Stomach (tissue), 9 donors: ENCODE measurements around the gene NUP210. TPM values are rescaled to one million over a fixed set of nuclear protein-coding genes. Genes with fewer than 3 reads are reported as not detected.

ENCODE experiments used
- DNase-seq, 2 donors: peaks; one replicate each; pipeline versions ENCODE4 v3.0.0 to v3.0.0-alpha.2; 2013 to 2019
- H3K27ac ChIP-seq, 5 donors: fragments of 200-600 bp in 4 of 5; sonication (generic) in 4 of 5; one replicate each; pipeline ENCODE4 v1.5.1; 2013 to 2019; ENCODE audit warnings: mild to moderate bottlenecking in 1 of 5, moderate library complexity in 1 of 5
- H3K27me3 ChIP-seq, 3 donors: fragments of 200-600 bp; sonication (generic); one replicate each; pipeline ENCODE4 v1.5.1; 2017 to 2019; ENCODE audit warnings: mixed run types in 1 of 3
- H3K36me3 ChIP-seq, 4 donors: fragments of 200-600 bp; sonication (generic); 1 replicate in 3 of 4; 2 replicates in 1 of 4; pipeline ENCODE4 v1.5.1; 2016 to 2019
- H3K4me1 ChIP-seq, 4 donors: fragments of 200-600 bp; sonication (generic); one replicate each; pipeline ENCODE4 v1.5.1; 2016 to 2019
- H3K4me3 ChIP-seq, 4 donors: fragments of 200-600 bp; sonication (generic) in 3 of 4; one replicate each; pipeline ENCODE4 v1.5.1; 2016 to 2019; ENCODE audit warnings: mild to moderate bottlenecking in 1 of 4
- H3K9me3 ChIP-seq, 4 donors: fragments of 200-600 bp; sonication (generic); one replicate each; pipeline ENCODE4 v1.5.1; 2016 to 2019
- CTCF ChIP-seq, 7 experiments: fragments of 450-650 bp in 4 of 7; fragments of 200-600 bp in 3 of 7; sonication (generic) in 3 of 7; IDR thresholded peaks; one replicate each; pipeline ENCODE4 v1.5.1; 2016 to 2019; ENCODE audit warnings: antibody characterized with exemption in 7 of 7, control low read depth in 2 of 7, mild to moderate bottlenecking in 1 of 7
- EP300 ChIP-seq: sonication (generic); formaldehyde crosslinking; IDR thresholded peaks from one replicate; pipeline ENCODE4 v1.6.1; 2017; ENCODE audit warnings: antibody characterized with exemption
- POLR2A ChIP-seq, 4 donors: fragments of 450-650 bp; IDR thresholded peaks; one replicate each; pipeline ENCODE4 v1.6.1; 2016; ENCODE audit warnings: antibody characterized with exemption in 4 of 4, control low read depth in 2 of 4, mild to moderate bottlenecking in 1 of 4, moderate library complexity in 1 of 4
- POLR2AphosphoS5 ChIP-seq, 3 donors: sonication (generic); formaldehyde crosslinking; IDR thresholded peaks; one replicate each; pipeline ENCODE4 v1.6.1; 2016; ENCODE audit warnings: antibody characterized with exemption in 3 of 3
- WGBS, 5 donors: extraction: QIAGEN DNeasy Blood & Tissue Kit in 3 of 5; methylation state at CpG; one replicate each; pipeline versions ENCODE4 v1.1.5 to v1.1.7; 2013 to 2018; 5-methylcytosine and 5-hydroxymethylcytosine counted together
- intact Hi-C: fragments of 100-400 bp; cut with DNase I; formaldehyde crosslinking; loops from one replicate; pipeline ENCODE4 v1.15.1; 2023; ENCODE audit warnings: low total_unique reads
- polyA plus RNA-seq, 3 donors: library from polyadenylated mRNA; stranded (reverse); fragments of 200-250 nt; gene quantifications; one replicate each; pipeline ENCODE4 v1.2.3, GENCODE V29; 2013
- total RNA-seq, 5 donors: library from RNA; depleted of rRNA; stranded (reverse); fragments of >200 nt; gene quantifications; one replicate each; pipeline versions ENCODE4 v1.1.0 to v1.2.3, GENCODE V29; 2014 to 2016
- donor health status: healthy with polysubstance abuse.
- donor health status: Bipolar disorder and iron deficiency.
- donor health status: healthy.

NUP210 gene
- total and polyA plus RNA-seq, 8 donors: 0.92 to 21.1 (median 10.8) TPM

- Histone ChIP-seq H3K4me1 (no peaks in the 10 kb centered on the region), H3K36me3 (peaks cover 0 to 89% (median 69%) of the 10 kb centered on the region in 4 donors), H3K4me3 (no peak overlapping the region), H3K27ac (no peak overlapping the region), H3K27me3 (no peaks in the 10 kb centered on the region), H3K9me3 (no peaks in the 10 kb centered on the region)
- intact Hi-C loops: no loop called here
- 78 to 94% (median 84%) methylated on average over 6 to 7 of the region's 7 CpGs for WGBS, 5 donors
- DNase-seq: no peak
- TF ChIP-seq POLR2A (IDR thresholded peaks at IDR 0.05) (no peak), CTCF (IDR thresholded peaks at IDR 0.05) (no peak), POLR2AphosphoS5 (IDR thresholded peaks at IDR 0.05) (no peak), EP300 (no peak)
Measured at GRCh38 chr3:13391308-13391707, 28.8 kb downstream of the NUP210 start.

DNA sequence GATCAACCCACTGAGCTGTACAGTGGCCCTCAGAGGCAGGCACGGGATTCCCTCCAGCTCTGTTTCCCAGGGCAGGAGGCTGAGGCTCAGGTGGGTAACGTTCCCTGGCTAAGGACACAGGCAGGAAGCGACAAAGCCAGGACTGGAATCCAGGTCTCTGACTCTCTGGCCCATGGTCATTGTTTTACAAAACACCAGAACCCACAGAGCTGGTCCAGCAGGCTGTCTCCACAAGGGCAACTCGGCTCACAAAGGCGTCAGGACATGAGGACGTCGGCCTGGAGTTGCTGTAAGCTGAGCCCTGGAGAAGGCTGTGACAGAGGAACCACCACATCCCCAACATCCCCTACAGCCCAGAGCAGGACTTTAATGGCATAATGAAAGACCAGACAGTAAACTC lies 30.7 kb downstream of the NUP210 start:
- H3K4me1 ChIP-seq: no peaks in the 10 kb centered on the region
- H3K27ac ChIP-seq: no peak overlapping the region
- WGBS, 5 donors: 80 to 92% (median 89%) methylated on average over 6 to 7 of the region's 7 CpGs
- intact Hi-C loops: no loop called here
- no peak for TF ChIP-seq EP300
- no peak for TF ChIP-seq POLR2A (IDR thresholded peaks at IDR 0.05)
- no peak for TF ChIP-seq POLR2AphosphoS5 (IDR thresholded peaks at IDR 0.05)
- TF ChIP-seq CTCF (IDR thresholded peaks at IDR 0.05): no peak
- peaks cover 0 to 91% (median 80%) of the 10 kb centered on the region in 4 donors for H3K36me3 ChIP-seq
- H3K4me3 ChIP-seq: no peak overlapping the region
- no peaks in the 10 kb centered on the region for H3K9me3 ChIP-seq
- DNase-seq: no peak
- H3K27me3 ChIP-seq: no peaks in the 10 kb centered on the region

- intact Hi-C loops: no loop called here
- H3K4me3 ChIP-seq: no peak overlapping the region
- H3K36me3 ChIP-seq: peaks cover 0 to 92% (median 83%) of the 10 kb centered on the region in 4 donors
- no peaks in the 10 kb centered on the region for H3K4me1 ChIP-seq
- no peaks in the 10 kb centered on the region for H3K27me3 ChIP-seq
- H3K9me3 ChIP-seq: no peaks in the 10 kb centered on the region
- H3K27ac ChIP-seq: no peak overlapping the region
- no peak for TF ChIP-seq POLR2A (IDR thresholded peaks at IDR 0.05)
- no peak for TF ChIP-seq EP300
- no peak for TF ChIP-seq POLR2AphosphoS5 (IDR thresholded peaks at IDR 0.05)
- TF ChIP-seq CTCF (IDR thresholded peaks at IDR 0.05): no peak
- 94 to 96% (median 95%) methylated on average over 12 to 13 of the region's 13 CpGs for WGBS, 5 donors
- no peak for DNase-seq
Measured at GRCh38 chr3:13388816-13389215, 31.3 kb downstream of the NUP210 start.

DNA sequence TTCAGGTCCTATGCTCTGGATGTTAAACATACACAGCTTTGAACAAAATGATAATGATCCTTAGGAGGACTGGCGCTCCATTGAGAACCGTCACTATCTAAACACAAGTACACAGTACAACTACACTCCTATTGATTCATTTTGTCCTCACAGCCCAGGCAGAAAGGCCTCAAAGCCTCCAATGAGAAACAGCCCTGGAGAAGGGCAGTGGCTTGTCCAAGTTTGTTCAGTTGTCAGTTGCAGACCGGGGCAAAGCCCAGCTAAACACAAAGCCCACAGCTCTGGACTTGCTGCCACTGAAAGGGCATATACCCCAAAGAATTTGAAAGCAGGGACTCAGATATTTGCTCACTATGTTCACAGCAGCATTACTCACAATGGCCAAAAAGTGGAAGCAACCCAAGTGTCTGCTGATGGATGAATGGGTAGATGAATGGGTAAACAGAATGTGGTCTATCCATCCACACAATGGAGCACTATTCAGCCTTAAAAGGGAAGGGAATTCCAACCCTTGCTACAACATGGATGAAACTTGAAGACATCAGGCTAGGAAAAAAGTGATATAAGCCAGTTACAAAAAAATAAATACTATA lies 34.7 kb downstream of the NUP210 start:
- no peak for DNase-seq
- H3K36me3 ChIP-seq: peaks cover 0 to 80% (median 77%) of the 10 kb centered on the region in 4 donors
- H3K4me1 ChIP-seq: no peaks in the 10 kb centered on the region
- no peaks in the 10 kb centered on the region for H3K27me3 ChIP-seq
- WGBS, 5 donors: 44 to 89% (median 68%) methylated on average over 3 of the region's 3 CpGs
- H3K4me3 ChIP-seq: no peak overlapping the region
- H3K27ac ChIP-seq: no peak overlapping the region
- intact Hi-C loops: no loop called here
- H3K9me3 ChIP-seq: no peaks in the 10 kb centered on the region
- no peak for TF ChIP-seq POLR2A (IDR thresholded peaks at IDR 0.05)
- TF ChIP-seq EP300: no peak
- no peak for TF ChIP-seq POLR2AphosphoS5 (IDR thresholded peaks at IDR 0.05)

DNA sequence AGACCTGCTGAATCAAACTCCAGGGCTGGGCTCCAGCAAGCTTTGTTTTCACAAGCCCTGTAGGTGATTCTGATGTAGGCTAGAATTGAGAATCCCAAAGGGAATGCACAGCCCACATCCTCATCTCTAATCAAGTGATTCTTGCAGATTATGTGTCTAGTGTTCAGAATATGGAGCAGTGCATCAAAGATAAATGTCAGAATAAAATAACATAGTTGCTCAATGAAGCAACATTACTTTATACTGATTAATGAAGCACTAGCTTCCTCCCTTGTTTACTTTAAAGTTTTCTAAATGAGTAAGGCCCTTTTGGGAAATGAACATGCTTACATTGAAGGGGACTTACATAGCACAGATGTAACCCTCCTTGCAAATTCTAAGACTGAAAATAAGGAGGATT lies 39.2 kb downstream of the NUP210 start:
- DNase-seq: no peak
- H3K36me3 ChIP-seq: peaks cover 7 to 73% (median 71%) of the 10 kb centered on the region in 4 donors
- H3K27me3 ChIP-seq: no peaks in the 10 kb centered on the region
- no peaks in the 10 kb centered on the region for H3K9me3 ChIP-seq
- no peak overlapping the region for H3K4me3 ChIP-seq
- TF ChIP-seq EP300: no peak
- TF ChIP-seq POLR2A (IDR thresholded peaks at IDR 0.05): no peak
- intact Hi-C loops: no loop called here
- peaks cover 0 to 9% (median 0%) of the 10 kb centered on the region in 4 donors for H3K4me1 ChIP-seq
- H3K27ac ChIP-seq: no peak overlapping the region
